BLaER1 treated with 17β-estradiol and CSF1 and Interleukin-3, amounts not matched to agents 10 nM and 100 nM (cell line): ENCODE measurements around the gene IL34.
"Not testable (repeated sequence)": the region's sequence is repeated elsewhere in the genome, so short reads cannot be mapped to it uniquely, and the experiment has no call there.

Source experiments
- H3K27ac ChIP-seq, 11 experiments: shearing (Covaris generic); formaldehyde crosslinking; 2 replicates each; pipeline ENCODE4 v1.8.1; 2022
- H3K27me3 ChIP-seq, 11 experiments: shearing (Covaris generic); formaldehyde crosslinking; 2 replicates each; pipeline ENCODE4 v1.8.1; 2022
- H3K36me3 ChIP-seq, 11 experiments: shearing (Covaris generic); formaldehyde crosslinking; 2 replicates each; pipeline ENCODE4 v1.8.1; 2022
- H3K4me1 ChIP-seq, 10 experiments: shearing (Covaris generic); formaldehyde crosslinking; 2 replicates each; pipeline ENCODE4 v1.8.1; 2022
- H3K4me2 ChIP-seq, 11 experiments: shearing (Covaris generic); formaldehyde crosslinking; 2 replicates each; pipeline ENCODE4 v1.8.1; 2022
- H3K4me3 ChIP-seq, 10 experiments: shearing (Covaris generic); formaldehyde crosslinking; 2 replicates each; pipeline ENCODE4 v1.8.1; 2022
- H3K9ac ChIP-seq, 11 experiments: shearing (Covaris generic); formaldehyde crosslinking; 2 replicates each; pipeline ENCODE4 v1.8.1; 2022
- H3K9me3 ChIP-seq, 11 experiments: shearing (Covaris generic); formaldehyde crosslinking; replicated peaks in 1 of 11; 2 replicates each; pipeline ENCODE4 v1.8.1; 2022
- H4K20me1 ChIP-seq, 11 experiments: shearing (Covaris generic); formaldehyde crosslinking; 2 replicates each; pipeline ENCODE4 v1.8.1; 2022
- Cebpa-rat ChIP-seq, 11 experiments: shearing (Covaris generic); IDR thresholded peaks; 2 replicates each; pipeline ENCODE4 v1.8.1; 2022

Gene IL34

DNA sequence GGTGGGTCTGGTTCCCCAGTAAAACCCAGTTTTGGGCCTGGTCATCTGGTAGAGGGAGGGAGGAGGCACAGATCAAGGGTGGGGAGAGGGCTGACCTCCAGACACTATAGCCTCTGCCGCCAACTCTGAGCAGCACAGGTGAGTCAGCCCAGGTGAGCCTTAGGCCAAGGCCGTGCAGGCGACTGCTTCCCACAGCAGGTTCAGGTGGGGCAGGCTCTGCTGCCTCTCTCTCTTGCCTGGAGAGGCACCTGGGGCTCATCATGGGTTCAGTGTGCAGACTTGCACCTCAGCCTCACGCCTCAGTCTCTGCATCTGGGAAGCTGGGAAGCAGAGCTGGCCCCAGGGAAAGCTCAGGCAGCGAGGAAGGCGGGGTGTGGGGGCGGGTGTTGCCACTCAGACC, 37.8 kb upstream of the IL34 start:
- Histone ChIP-seq H3K4me2 (no peak overlapping the region), H3K4me3 (no peak overlapping the region), H3K9ac (no peak overlapping the region), H3K27me3 (no peaks in the 10 kb centered on the region), H3K9me3 (no peaks in the 10 kb centered on the region), H4K20me1 (no peaks in the 10 kb centered on the region), H3K27ac (no peak overlapping the region), H3K4me1 (no peaks in the 10 kb centered on the region), H3K36me3 (no peaks in the 10 kb centered on the region)
- TF ChIP-seq Cebpa-rat (IDR thresholded peaks at IDR 0.05) = no peak

DNA sequence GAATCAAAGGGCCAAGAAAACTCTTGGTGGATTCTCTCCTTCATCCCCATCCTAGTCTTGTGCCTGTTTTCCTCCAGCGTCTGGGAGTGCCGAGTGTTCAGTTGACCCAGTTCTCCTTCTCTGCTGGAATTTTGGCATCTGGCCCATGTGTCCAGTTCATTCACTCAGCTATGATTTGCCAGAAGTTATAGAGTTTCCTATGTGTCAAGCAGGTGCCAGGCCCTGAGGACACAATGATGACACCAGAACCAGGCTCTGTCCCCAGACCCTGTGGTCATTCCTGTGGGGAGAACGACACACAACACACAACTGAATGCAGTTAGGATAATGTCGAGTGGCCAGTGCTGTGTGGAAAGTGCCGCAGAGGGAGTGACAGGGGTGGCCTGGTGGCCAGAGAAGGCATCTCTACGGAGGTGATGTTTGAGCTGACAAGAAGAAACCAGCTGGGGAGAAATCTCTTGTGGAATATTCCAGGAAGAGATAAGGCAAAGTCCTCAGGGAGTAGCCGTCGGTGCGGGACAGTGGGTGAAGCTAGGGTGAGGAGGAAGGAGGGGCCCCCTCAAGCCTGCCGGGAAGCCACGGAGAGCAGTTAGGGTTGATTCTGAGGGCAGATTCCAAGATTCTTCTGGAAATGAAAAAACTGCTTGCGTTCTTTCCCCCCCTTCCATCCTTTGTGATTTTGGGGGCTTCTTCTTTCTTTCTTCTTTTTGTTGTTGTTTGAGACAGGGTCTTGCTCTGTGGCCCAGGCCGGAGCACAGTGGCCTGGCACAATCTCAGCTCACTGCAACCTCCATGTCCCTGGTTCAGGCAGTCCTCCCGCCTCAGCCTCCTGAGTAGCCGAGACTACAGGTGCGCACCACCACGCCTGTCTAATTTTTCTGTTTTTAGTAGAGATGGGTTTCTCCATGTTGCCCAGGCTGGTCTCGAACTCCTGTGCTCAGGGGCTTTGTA, 35.8 kb upstream of the IL34 start:
- H3K27ac ChIP-seq = no peak overlapping the region
- TF ChIP-seq Cebpa-rat (IDR thresholded peaks at IDR 0.05) = no peak

DNA sequence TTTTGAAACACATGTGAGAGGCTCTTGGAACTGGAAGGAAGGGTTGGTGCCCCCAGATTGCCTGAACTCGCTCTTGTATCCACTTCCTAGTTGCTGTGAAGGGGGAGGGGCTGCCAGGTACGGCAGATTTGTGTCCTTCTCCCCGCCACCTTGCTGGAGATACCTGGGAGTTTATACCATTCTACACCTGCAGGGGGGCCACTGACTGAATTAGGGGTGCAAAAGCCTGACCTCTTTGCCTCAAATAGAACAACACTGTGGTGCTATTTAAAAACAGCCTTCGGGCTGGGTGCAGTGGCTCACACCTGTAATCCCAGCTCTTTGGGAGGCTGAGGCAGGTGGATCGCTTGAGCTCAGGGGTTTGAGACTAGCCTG, 35.1 kb upstream of the IL34 start:
- H3K27ac ChIP-seq = no peak overlapping the region
- no peak overlapping the region for H3K4me3 ChIP-seq
- H4K20me1 ChIP-seq = no peaks in the 10 kb centered on the region
- H3K9me3 ChIP-seq = no peaks in the 10 kb centered on the region
- no peaks in the 10 kb centered on the region for H3K36me3 ChIP-seq
- H3K27me3 ChIP-seq = no peaks in the 10 kb centered on the region
- no peaks in the 10 kb centered on the region for H3K4me1 ChIP-seq
- no peak overlapping the region for H3K4me2 ChIP-seq
- no peak overlapping the region for H3K9ac ChIP-seq
- TF ChIP-seq Cebpa-rat (IDR thresholded peaks at IDR 0.05) = no peak

More for the DNA sequence above, 35.8 kb upstream of the IL34 start:
- Histone ChIP-seq H3K9me3 (no peaks in the 10 kb centered on the region), H4K20me1 (no peaks in the 10 kb centered on the region), H3K4me2 (no peak overlapping the region), H3K4me1 (no peaks in the 10 kb centered on the region), H3K36me3 (no peaks in the 10 kb centered on the region), H3K27me3 (no peaks in the 10 kb centered on the region), H3K4me3 (no peak overlapping the region), H3K9ac (no peak overlapping the region)

DNA sequence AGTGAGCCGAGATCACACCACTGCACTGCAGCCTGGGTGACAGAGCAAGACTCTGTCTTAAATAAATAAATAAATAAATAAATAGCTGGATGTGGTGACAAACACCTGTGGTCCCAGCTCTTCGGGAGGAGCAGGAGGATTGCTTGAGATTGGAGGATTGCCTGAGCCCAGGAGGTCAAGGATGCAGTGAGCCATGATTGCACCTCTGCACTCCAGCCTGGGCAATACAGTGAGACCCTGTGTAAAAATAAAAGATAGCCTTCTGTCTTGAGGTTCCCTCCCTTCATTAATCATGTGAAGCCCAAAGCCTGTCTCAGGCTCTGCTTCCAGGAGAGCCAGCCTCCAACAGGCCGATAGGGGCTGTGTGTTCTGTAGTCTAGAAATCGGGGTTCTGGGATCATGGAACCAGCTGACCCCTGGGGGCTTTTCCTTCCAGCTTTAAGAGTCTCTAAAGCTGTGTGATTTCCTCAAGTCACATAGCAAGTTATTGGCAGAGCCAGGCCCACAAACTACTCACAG, 34.5 kb upstream of the IL34 start:
- no peak overlapping the region for H3K27ac ChIP-seq
- H4K20me1 ChIP-seq = no peaks in the 10 kb centered on the region
- H3K36me3 ChIP-seq = no peaks in the 10 kb centered on the region
- no peaks in the 10 kb centered on the region for H3K27me3 ChIP-seq
- no peaks in the 10 kb centered on the region for H3K9me3 ChIP-seq
- H3K4me1 ChIP-seq = no peaks in the 10 kb centered on the region
- H3K9ac ChIP-seq = no peak overlapping the region
- no peak overlapping the region for H3K4me2 ChIP-seq
- TF ChIP-seq Cebpa-rat (IDR thresholded peaks at IDR 0.05) = no peak
- no peak overlapping the region for H3K4me3 ChIP-seq

DNA sequence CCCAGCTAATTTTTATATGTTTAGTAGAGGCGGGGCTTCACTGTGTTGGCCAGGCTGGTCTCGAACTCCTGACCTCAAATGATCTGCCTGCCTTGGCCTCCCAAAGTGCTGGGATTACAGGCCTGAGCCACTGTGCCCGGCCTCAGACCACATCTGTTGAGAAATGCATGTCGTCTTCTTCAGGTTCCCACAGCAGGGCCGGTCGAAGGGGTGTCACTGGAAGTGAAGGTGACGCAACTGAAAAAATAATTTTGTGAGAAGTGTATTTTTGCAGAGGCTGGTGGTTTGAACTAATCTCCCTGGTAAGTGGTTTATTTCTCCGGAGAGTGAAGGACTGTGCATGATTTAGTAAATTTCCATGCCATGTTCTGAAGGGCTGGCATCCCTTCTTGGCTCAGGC, 33.4 kb upstream of the IL34 start:
- H3K36me3 ChIP-seq = no peaks in the 10 kb centered on the region
- TF ChIP-seq Cebpa-rat (IDR thresholded peaks at IDR 0.05) = no peak
- no peak overlapping the region for H3K4me2 ChIP-seq
- H3K27ac ChIP-seq = no peak overlapping the region
- H3K4me1 ChIP-seq = no peaks in the 10 kb centered on the region
- H3K9ac ChIP-seq = no peak overlapping the region
- no peak overlapping the region for H3K4me3 ChIP-seq
- no peaks in the 10 kb centered on the region for H4K20me1 ChIP-seq
- H3K27me3 ChIP-seq = no peaks in the 10 kb centered on the region
- H3K9me3 ChIP-seq = no peaks in the 10 kb centered on the region

DNA sequence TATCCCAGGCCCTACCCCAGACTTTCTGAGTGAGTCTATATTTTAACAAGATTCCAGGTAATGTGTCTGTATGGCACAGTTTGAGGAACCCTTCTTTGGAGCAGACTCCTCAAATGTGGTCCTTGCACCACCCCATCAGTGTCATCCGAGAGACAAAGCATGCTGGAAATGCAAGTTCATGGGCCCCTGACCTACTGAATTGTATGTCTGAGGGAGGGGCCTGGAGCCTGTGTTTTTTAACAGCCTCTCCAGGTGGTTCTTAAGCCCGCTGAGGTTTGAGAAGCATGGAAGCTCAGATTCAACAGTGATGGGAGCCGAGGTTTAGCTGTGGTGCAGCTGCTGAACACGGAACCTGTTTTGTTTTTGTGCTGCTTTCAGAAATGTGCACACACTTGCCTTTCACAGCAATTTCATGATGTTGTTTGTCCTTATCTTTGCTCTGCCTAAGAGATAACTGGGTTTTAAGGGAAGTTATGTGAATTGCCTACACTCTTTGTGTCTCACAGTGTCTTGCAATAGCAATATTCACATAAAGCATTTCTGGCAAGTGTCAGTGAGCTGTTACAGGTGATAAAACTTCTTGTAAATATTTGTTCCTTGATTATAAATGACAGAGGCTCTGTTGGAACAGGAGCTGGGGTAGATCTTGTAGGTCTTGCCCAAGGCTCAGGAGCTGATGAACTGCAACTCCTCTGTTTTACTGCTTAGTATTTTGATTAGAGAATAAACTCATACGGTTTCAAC, 32.0 kb upstream of the IL34 start:
- no peak overlapping the region for H3K9ac ChIP-seq
- no peak for TF ChIP-seq Cebpa-rat (IDR thresholded peaks at IDR 0.05)
- H3K36me3 ChIP-seq = no peaks in the 10 kb centered on the region
- no peaks in the 10 kb centered on the region for H3K4me1 ChIP-seq
- no peaks in the 10 kb centered on the region for H4K20me1 ChIP-seq
- H3K9me3 ChIP-seq = no peaks in the 10 kb centered on the region
- H3K4me3 ChIP-seq = no peak overlapping the region
- no peak overlapping the region for H3K4me2 ChIP-seq
- H3K27ac ChIP-seq = no peak overlapping the region
- H3K27me3 ChIP-seq = no peaks in the 10 kb centered on the region

DNA sequence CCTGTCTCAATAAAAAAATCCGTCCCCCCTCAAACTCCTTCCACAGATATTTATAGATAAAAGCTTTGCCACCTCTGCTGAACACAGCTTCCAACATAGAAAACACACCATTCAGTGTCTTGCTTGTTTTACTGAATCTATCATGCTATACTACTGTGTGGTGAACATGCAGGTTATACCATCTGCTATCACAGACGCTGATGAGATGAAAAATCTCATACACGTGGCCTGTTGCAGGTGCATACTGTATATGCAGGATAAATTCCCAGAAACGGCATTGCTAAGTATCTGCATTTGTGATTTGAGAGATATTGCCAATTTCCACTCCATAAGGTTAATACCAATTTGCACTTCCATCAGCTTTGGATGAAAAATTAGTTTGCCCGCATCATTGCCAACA, 30.4 kb upstream of the IL34 start:
- H3K4me2 ChIP-seq = no peak overlapping the region

DNA sequence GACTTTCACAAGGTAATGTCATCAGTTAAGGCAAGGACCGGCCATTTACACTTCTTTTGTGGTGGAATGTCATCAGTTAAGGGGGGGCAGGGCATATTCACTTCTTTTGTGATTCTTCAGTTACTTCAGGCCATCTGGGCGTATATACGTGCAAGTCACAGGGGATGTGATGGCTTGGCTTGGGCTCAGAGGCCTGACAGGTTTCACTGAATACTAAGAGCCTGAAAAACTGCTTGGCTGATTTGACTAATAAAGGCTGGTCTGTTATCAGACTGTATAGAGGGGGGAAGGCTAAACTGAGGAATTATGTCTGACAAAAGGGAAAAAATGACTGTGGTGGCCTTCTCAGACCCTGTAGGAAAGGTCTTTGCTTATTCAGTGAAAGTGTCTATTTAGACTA, 24.5 kb upstream of the IL34 start:
- not testable (repeated sequence) for H3K9me3 ChIP-seq, H3K4me2 ChIP-seq, H3K4me1 ChIP-seq, H3K4me3 ChIP-seq, H3K27ac ChIP-seq, H4K20me1 ChIP-seq, H3K36me3 ChIP-seq, H3K9ac ChIP-seq, H3K27me3 ChIP-seq

More for the DNA sequence above, 30.4 kb upstream of the IL34 start:
- Histone ChIP-seq H3K9ac (no peak overlapping the region), H3K36me3 (no peaks in the 10 kb centered on the region), H3K9me3 (no peaks in the 10 kb centered on the region), H4K20me1 (no peaks in the 10 kb centered on the region), H3K4me3 (no peak overlapping the region), H3K4me1 (no peaks in the 10 kb centered on the region), H3K27ac (no peak overlapping the region), H3K27me3 (no peaks in the 10 kb centered on the region)
- TF ChIP-seq Cebpa-rat (IDR thresholded peaks at IDR 0.05) = no peak

DNA sequence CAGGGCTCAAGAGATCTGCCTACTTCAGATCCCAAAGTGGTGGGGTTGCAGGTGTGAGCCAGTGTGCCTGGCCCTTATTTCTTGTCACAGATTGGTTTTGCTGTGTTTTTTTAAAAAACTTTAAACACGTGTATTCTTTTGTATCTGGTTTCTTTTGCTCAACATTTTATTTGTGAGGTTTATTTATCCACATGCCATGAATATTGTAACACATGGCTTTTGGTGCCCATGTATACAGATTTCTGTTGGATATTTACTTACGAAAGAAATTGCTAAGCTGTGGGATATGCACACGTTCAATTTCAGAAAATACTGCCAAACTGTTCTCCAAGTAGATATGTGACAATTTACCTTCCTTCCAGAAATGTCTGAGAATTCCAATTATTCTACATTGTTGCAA, 18.7 kb upstream of the IL34 start:
- Histone ChIP-seq H3K4me2 (no peak overlapping the region), H3K9me3 (peaks cover 10 to 21% (median 12%) of the 10 kb centered on the region in 11 experiments; a peak in 20 of 22 replicates), H3K9ac (no peak overlapping the region), H3K36me3 (no peaks in the 10 kb centered on the region), H4K20me1 (no peaks in the 10 kb centered on the region), H3K27me3 (no peaks in the 10 kb centered on the region), H3K4me1 (no peaks in the 10 kb centered on the region), H3K27ac (no peak overlapping the region), H3K4me3 (no peak overlapping the region)
- TF ChIP-seq Cebpa-rat (IDR thresholded peaks at IDR 0.05) = no peak
